GM12878 (cell line): ENCODE results near the gene SORBS2. TPM values are rescaled to one million over a fixed set of nuclear protein-coding genes. Genes with fewer than 3 reads are reported as not detected.

Experiments used
- ATAC-seq: fragments of 200-7000 bp; cut with Tn5 transposase; 3 replicates; pipeline ENCODE4 v1.9.1; 2020; ENCODE audit warnings: mild to moderate bottlenecking, moderate library complexity
- BruUV-seq: library from RNA; stranded (reverse); fragments of 400-500 nt; replicated peaks from 2 replicates; lab custom pipeline; 2021; lab: Mats Ljungman, UMichigan
- CTCF ChIA-PET: fragments of 300-600 bp; sonication (Branson Sonifier 250); formaldehyde crosslinking; extraction: SDS; loops from one replicate; lab custom pipeline; 2021; ENCODE audit warnings: inconsistent platforms; lab: Yijun Ruan, JAX
- POLR2A ChIA-PET: fragments of 350-600 bp; formaldehyde crosslinking; extraction: SDS; loops from one replicate; lab custom pipeline; 2021; ENCODE audit warnings: inconsistent platforms; lab: Charles Lee
- RAD21 ChIA-PET: fragments of 300-600 bp; sonication (Branson Sonifier 250); formaldehyde crosslinking; loops from one replicate; lab custom pipeline; 2023; ENCODE audit warnings: antibody characterized with exemption; ENCODE audit not compliant: unreplicated experiment; lab: Charles Lee
- SMC1A ChIA-PET: fragments of 300-600 bp; sonication (Branson Sonifier 250); formaldehyde crosslinking; loops from one replicate; lab custom pipeline; 2023; ENCODE audit not compliant: unreplicated experiment, uncharacterized antibody; lab: Charles Lee
- DNase-seq: peaks from one replicate; pipeline ENCODE4 v3.0.0-alpha.2; 2011; ENCODE audit warnings: low read depth, low spot score
- FAIRE-seq: peaks from 3 replicates; lab custom pipeline; 2011; peaks lifted over from hg19 to GRCh38; lab: Jason Lieb, UNC
- H2AFZ ChIP-seq: 2 replicates; pipeline ENCODE4 v1.6.0; 2011; ENCODE audit warnings: low read depth, low read length, control low read depth; ENCODE audit not compliant: control insufficient read depth
- H3K27ac ChIP-seq: 2 replicates; pipeline ENCODE4 v1.5.1; 2011; ENCODE audit warnings: control low read depth; ENCODE audit not compliant: control insufficient read depth, insufficient read depth
- H3K27me3 ChIP-seq, 2 experiments: replicated peaks in 1 of 2; 2 replicates each; pipeline versions ENCODE4 v1.6.0 to v1.6.1; 2011; ENCODE audit warnings: low read length in 1 of 2; ENCODE audit not compliant: control insufficient read depth in 2 of 2, insufficient read depth in 2 of 2
- H3K36me3 ChIP-seq, 2 experiments: 2 replicates each; pipeline ENCODE4 v1.5.1; 2011; ENCODE audit warnings: low read length in 1 of 2; ENCODE audit not compliant: control insufficient read depth in 2 of 2, insufficient read depth in 2 of 2
- H3K4me1 ChIP-seq: 2 replicates; pipeline ENCODE4 v1.6.1; 2011; ENCODE audit warnings: mild to moderate bottlenecking, low read length, moderate library complexity, mixed read lengths; ENCODE audit not compliant: control insufficient read depth, insufficient read depth
- H3K4me2 ChIP-seq: 2 replicates; pipeline ENCODE4 v1.6.0; 2011; ENCODE audit warnings: control low read depth; ENCODE audit not compliant: control insufficient read depth, insufficient read depth
- H3K4me3 ChIP-seq: fragments of 200-600 bp; sonication (generic); 2 replicates; pipeline ENCODE4 v1.5.1; 2016
- H3K79me2 ChIP-seq: 2 replicates; pipeline ENCODE4 v1.6.0; 2011; ENCODE audit warnings: low read length; ENCODE audit not compliant: control insufficient read depth, insufficient read depth
- H3K9ac ChIP-seq: 2 replicates; pipeline ENCODE4 v1.8.0; 2011; ENCODE audit warnings: low read length, control low read depth, mixed read lengths; ENCODE audit not compliant: control insufficient read depth, insufficient read depth
- H3K9me3 ChIP-seq: replicated peaks from 3 replicates; pipeline ENCODE4 v1.5.1; 2011; ENCODE audit warnings: mild to moderate bottlenecking, low read length; ENCODE audit not compliant: control insufficient read depth, insufficient read depth
- H4K20me1 ChIP-seq: 2 replicates; pipeline ENCODE4 v1.6.0; 2011; ENCODE audit not compliant: control insufficient read depth, insufficient read depth
- BCL3 ChIP-seq: IDR thresholded peaks from 2 replicates; pipeline ENCODE4 v1.6.1; 2011; ENCODE audit warnings: borderline replicate concordance, low read depth, mild to moderate bottlenecking, moderate library complexity, low read length; ENCODE audit not compliant: insufficient read depth, poor library complexity, severe bottlenecking
- ELK1 ChIP-seq: IDR thresholded peaks from 2 replicates; pipeline ENCODE4 v1.6.1; 2012; ENCODE audit warnings: low read depth, low read length, improper control_type of control experiment
- ESRRA ChIP-seq: IDR thresholded peaks from 2 replicates; pipeline ENCODE4 v1.6.1; 2012; ENCODE audit warnings: mild to moderate bottlenecking, low read length, improper control_type of control experiment
- IRF4 ChIP-seq: IDR thresholded peaks from 2 replicates; pipeline ENCODE4 v1.6.1; 2011; ENCODE audit warnings: low read depth, low read length
- IRF5 ChIP-seq: fragments of 450-650 bp; IDR thresholded peaks from 2 replicates; pipeline ENCODE4 v1.6.1; 2017; ENCODE audit warnings: borderline replicate concordance
- JUNB ChIP-seq: IDR thresholded peaks from 2 replicates; pipeline ENCODE4 v1.6.1; 2016; ENCODE audit warnings: antibody characterized with exemption, mild to moderate bottlenecking
- MTA3 ChIP-seq: IDR thresholded peaks from 2 replicates; pipeline ENCODE4 v1.6.1; 2012; ENCODE audit warnings: low read length, inconsistent platforms, borderline replicate concordance
- PML ChIP-seq: IDR thresholded peaks from 2 replicates; pipeline ENCODE4 v1.6.1; 2012; ENCODE audit warnings: low read length, inconsistent platforms
- RFX5 ChIP-seq: IDR thresholded peaks from 2 replicates; pipeline ENCODE4 v1.6.1; 2011; ENCODE audit warnings: low read depth, low read length, improper control_type of control experiment
- SP1 ChIP-seq: IDR thresholded peaks from one replicate; pipeline ENCODE4 v1.6.1; 2011; ENCODE audit warnings: low read depth, low read length
- WGBS: methylation state at CpG from one replicate; pipeline ENCODE4 v1.1.6; 2016; ENCODE audit warnings: low lambda C conversion rate; ENCODE audit not compliant: insufficient replicate concordance, insufficient coverage; ENCODE audit errors: missing lambda C conversion rate; 5-methylcytosine and 5-hydroxymethylcytosine counted together
- in situ Hi-C: fragments of 300-500 bp; cut with MboI; formaldehyde crosslinking; loops from 9 replicates; pipeline ENCODE4 v1.14.3; 2018; ENCODE audit warnings: mixed read lengths
- intact Hi-C: fragments of 100-400 bp; cut with micrococcal nuclease; formaldehyde crosslinking; loops from one replicate; pipeline ENCODE4 v1.14.2; 2022; ENCODE audit not compliant: unreplicated experiment
- polyA plus RNA-seq, 11 experiments: library from polyadenylated mRNA; depleted of rRNA in 4 of 11; unstranded in 6 of 11; stranded (reverse) in 5 of 11; fragments of >200 nt; fragmentation: Nextera tagmentation in 4 of 11; fragmentation: Illumina TruSeq in 1 of 11; extraction: Ambion mirVana in 4 of 11; extraction: Trizol in 1 of 11; gene quantifications; 1 replicate in 1 of 11; 2 replicates in 10 of 11; pipeline versions ENCODE4 v1.2.1 to v1.2.3, GENCODE V29; 2011 to 2016; ENCODE audit warnings: inconsistent platforms in 2 of 11, missing spikeins in 2 of 11, low read depth in 1 of 11
- total RNA-seq, 4 experiments: library from RNA; depleted of rRNA in 3 of 4; stranded (reverse); fragments of >200 nt in 3 of 4; fragmentation: Illumina TruSeq in 1 of 4; extraction: Trizol in 1 of 4; gene quantifications; 2 replicates each; pipeline versions ENCODE4 v1.2.1 to v1.2.3, GENCODE V29; 2013 to 2021

SORBS2 gene
- total and polyA plus RNA-seq, 10 of the 15 experiments (the other 5 are each of a cell fraction or from before 2014, with no cell fraction given): 0.06 to 3.0 (median 0.79) TPM

GRCh38 chr4:185729391-185729804, 82.6 kb downstream of the SORBS2 start:
- H3K4me3 ChIP-seq: no peak overlapping the region
- no peak overlapping the region for H3K9ac ChIP-seq
- WGBS: 70% methylated on average over 4 of the region's 4 CpGs
- no peak for TF ChIP-seq SP1
- TF ChIP-seq PML: no peak
- TF ChIP-seq IRF5: no peak
- no peak for TF ChIP-seq ELK1
- no peak for TF ChIP-seq IRF4
- TF ChIP-seq RFX5: no peak
- no peak for TF ChIP-seq JUNB
- TF ChIP-seq ESRRA: no peak
- no peak for TF ChIP-seq BCL3
- TF ChIP-seq MTA3: no peak
- CTCF ChIA-PET: no interaction called here
- H3K4me2 ChIP-seq: no peak overlapping the region
- H3K4me1 ChIP-seq: peaks cover 32% of the 10 kb centered on the region
- SMC1A ChIA-PET: no interaction called here
- intact Hi-C loops (no loop called here), in situ Hi-C loops (no loop called here)
- RAD21 ChIA-PET: no interaction called here
- no peak overlapping the region for H3K27ac ChIP-seq
- H3K36me3 ChIP-seq: no peaks in the 10 kb centered on the region
- H3K27me3 ChIP-seq: no peaks in the 10 kb centered on the region
- no peaks in the 10 kb centered on the region for H3K79me2 ChIP-seq
- DNase-seq (no peak), FAIRE-seq (peak; percentile 72), ATAC-seq (no peak)
- no peak overlapping the region for H2AFZ ChIP-seq
- H4K20me1 ChIP-seq: no peaks in the 10 kb centered on the region
- POLR2A ChIA-PET: no interaction called here
- BruUV-seq: no TSS peak
- peaks cover 3% of the 10 kb centered on the region; the same call in 2 of the 3 replicates for H3K9me3 ChIP-seq
